Endothelial cell of umbilical vein (primary cell): Measurements from ENCODE around the gene MRPL44.

Source experiments
- CTCF ChIP-seq, 2 donors: IDR thresholded peaks; 1 replicate in 1 of 2; 2 replicates in 1 of 2; pipeline ENCODE4 v1.5.1; 2011; ENCODE audit warnings: low read length in 2 of 2, mild to moderate bottlenecking in 2 of 2, moderate library complexity in 2 of 2, control low read depth in 1 of 2, inconsistent platforms in 1 of 2, low read depth in 1 of 2; ENCODE audit not compliant: insufficient read depth in 1 of 2; ENCODE audit errors: extremely low read depth in 1 of 2
- EZH2 ChIP-seq: IDR thresholded peaks from 2 replicates; pipeline ENCODE4 v1.6.1; 2012; ENCODE audit warnings: borderline replicate concordance, low read depth, mild to moderate bottlenecking, moderate library complexity, low read length, inconsistent platforms; ENCODE audit not compliant: severe bottlenecking
- MAX ChIP-seq: IDR thresholded peaks from 2 replicates; pipeline ENCODE4 v1.6.1; 2011; ENCODE audit not compliant: insufficient read depth, insufficient read length
- POLR2A ChIP-seq: IDR thresholded peaks from 2 replicates; pipeline ENCODE4 v1.6.1; 2012; ENCODE audit warnings: low read depth, mild to moderate bottlenecking, control low read depth, low read length
- POLR2AphosphoS5 ChIP-seq: IDR thresholded peaks from 2 replicates; pipeline ENCODE4 v1.6.1; 2012; ENCODE audit warnings: low read depth, mild to moderate bottlenecking, control low read depth, low read length, moderate library complexity; ENCODE audit not compliant: insufficient read depth

- no peak for TF ChIP-seq CTCF (IDR thresholded peaks at IDR 0.05; ENCODE audit: extremely low read depth in 1 of 2, insufficient read depth in 1 of 2, low read depth in 1 of 2, low read length in 2 of 2)
- TF ChIP-seq POLR2A, result no peak
- TF ChIP-seq POLR2AphosphoS5, result no peak
- TF ChIP-seq EZH2, result no peak
- TF ChIP-seq MAX, result no peak
These were observed 14.1 kb upstream of the MRPL44 start for GRCh38 chr2:223943135-223943534.
